GM19452 (cell line): Measurements from ENCODE around the gene DPY19L2.
A peak's percentile ranks its signal among the peaks of the same experiment; 100 is the strongest.
"Not testable (repeated sequence)": the region's sequence is repeated elsewhere in the genome, so short reads cannot be mapped to it uniquely, and the experiment has no call there.

Experiments
- ATAC-seq: cut with Tn5 transposase; IDR thresholded peaks from one replicate; pipeline ENCODE4 v1.9.1; 2021; ENCODE audit not compliant: unreplicated experiment

The DPY19L2 gene

GRCh38 chr12:63668028-63668799, at the start of gene DPY19L2:
Gene DPY19L2 (minus strand): TSS chr12:63668493. CDS start chr12:63668393, 100 bp downstream.
- peak; percentile 66 for ATAC-seq

- ATAC-seq: not testable (repeated sequence)
Observed at GRCh38 chr12:63716891-63717290, 48.6 kb upstream of the DPY19L2 start.

GRCh38 chr12:63715107-63715625, 46.9 kb upstream of the DPY19L2 start:
- ATAC-seq: not testable (repeated sequence)

DNA sequence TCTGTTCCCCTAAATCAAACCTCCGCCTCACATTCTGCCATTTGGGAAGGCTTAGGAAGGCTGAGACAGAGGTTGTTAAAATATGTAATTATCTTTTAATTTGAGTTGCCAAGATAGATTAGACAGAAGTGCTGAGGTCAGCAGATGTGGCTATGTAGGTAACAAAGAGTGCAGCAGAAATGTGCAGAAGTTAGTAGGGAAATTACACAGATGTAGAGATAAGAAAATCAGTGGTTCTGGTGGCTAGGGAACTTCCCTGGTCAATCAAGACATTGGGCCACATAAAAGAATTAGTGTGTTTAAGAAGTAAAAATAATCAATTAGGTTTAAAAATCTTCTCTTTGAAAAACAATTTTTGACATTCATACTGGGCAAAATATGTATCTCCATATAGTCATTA, 46.1 kb upstream of the DPY19L2 start:
- not testable (repeated sequence) for ATAC-seq

DNA sequence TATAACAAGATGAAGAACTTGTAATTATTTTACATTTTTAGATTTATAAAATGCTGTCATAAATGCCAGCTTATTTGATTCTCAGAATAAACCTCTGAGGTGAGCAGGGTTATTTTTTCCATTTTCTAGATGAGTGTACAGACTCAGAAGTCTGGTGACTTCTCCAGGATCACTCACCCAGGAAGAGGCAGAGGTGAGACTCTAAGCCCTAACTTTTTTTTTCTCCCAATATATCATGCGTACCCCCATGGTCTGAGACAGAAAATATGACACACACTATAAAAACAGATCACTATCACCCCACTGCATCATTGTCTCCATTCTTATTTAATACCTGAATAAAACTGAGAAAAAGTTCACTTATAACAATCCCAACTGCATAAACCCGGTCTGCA, 45.4 kb upstream of the DPY19L2 start:
- not testable (repeated sequence) for ATAC-seq

DNA sequence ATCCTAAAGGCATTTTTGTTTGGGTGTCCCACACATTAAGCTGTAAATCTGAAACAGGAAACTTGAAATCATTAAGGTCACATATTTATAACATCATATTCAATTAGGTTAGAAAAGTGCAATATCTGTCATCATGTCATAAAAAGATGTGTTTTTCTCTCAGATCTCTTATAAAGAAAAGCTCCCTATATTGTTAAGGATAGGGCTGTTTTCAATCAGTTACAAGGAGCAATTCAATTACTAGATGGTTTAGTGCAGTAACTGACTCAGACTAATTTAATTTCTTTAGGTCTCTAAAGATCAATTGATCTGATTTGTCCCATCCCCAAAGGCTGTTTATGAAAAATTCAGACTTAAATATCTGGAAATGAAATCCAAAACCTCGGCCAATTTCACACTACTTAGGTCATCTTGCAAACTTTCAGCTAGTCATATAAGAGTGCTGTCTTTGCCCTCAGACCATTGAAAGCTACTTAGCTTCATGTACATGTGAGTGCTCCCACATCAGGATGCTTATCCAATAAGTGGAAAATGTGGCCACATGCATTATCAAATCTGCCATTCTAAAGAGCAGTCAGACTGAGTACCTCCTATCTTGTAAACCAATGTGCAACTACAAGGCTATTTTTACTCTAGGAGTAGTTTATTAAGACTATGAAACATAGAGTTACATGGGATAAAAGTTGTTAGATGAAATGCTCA, 44.8 kb upstream of the DPY19L2 start:
- not testable (repeated sequence) for ATAC-seq

DNA sequence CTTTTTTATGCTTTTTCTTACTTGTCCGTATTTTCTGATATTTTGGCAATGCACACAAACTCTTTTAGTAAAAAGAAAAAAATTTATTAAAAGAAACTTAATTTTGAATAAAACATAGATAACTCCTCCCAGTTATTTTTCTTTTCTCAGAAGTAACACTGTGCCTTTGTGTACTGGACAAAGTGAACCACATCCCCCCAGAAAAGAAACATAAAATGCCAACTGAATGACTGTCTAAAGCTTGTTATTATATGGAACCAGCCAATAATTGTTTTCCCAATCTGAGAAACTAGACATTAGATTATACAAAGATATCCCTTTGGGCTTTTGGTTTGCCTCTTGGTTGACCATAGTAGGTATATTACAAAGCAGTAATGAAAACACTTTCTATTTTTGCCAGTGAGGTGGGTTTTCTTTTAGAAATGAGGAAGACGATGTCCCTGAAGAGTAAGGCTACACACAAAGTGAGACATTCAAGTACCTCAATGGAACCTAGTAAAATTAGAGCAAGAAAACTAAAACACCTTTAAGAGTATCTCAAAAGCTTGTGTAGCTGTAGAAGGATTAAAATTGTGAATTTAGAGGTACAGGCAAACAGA, 44.2 kb upstream of the DPY19L2 start:
- ATAC-seq: not testable (repeated sequence)

DNA sequence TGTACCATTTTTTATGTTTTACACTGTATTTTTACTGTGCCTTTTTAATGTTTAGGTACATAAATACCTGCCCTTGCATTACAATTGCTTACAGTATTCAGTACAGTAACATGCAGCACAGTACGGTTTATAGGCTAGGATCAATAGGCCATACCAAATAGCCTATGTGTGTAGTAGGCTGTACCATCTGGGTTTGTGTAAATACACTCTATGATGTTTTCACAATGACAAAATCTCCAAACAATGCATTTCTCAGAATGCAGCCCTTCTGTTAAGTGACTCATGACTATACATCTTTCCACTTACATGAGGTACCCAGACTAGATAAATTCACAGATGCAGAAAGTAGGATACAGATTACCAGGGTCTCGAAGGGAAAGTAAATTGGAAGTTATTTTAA, 43.0 kb upstream of the DPY19L2 start:
- not testable (repeated sequence) for ATAC-seq

DNA sequence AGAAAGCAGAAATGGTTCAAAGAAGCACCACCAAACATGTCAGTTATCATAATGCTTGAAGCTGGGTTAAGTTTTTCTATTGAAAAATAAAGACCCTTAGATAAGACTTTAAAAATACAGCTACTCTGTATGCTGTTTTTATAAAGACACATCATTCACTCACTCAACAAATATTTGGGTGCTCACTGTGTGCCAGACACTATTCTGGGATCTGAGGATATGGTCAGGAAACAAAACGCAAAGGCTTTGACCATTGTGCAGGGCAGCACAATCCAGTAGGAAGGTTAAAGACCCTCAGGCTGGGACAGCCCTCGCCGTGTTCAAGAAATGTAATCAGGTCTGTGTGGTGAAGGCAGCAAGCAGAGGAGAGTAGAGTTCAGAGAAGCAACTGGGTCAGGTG, 38.0 kb upstream of the DPY19L2 start:
- no peak for ATAC-seq

DNA sequence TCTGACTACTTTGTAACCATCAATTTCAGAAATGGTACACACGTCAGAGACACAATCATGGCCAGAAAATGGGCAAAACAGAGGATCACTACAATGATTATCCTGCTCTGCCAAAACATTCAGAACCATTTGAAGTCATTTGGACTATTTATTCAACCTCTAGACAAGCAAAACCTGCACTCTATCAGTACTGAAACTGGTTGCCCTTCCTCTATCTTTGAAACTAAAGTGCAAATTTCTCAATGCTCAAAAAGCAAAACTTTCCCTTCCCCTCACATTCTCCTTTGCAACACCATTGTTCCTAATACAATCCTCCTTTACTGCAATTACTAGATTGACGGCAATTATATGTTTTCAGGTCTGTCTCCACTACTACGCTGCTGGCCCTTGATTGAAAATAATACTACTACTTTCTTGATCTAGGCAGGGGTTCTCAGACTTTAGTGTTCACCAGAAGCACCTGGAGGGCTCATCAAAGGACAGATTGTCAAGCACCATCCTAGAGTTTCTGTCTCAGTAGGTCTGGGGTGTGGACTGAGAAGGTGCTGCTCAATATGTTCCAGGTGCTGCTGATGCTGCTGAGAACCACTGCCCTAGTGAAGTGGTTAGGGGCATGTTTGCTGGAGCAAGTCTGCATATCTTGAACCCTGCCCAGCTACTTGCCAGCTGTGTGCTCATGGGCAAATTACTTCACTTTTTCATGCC, 31.5 kb upstream of the DPY19L2 start:
- not testable (repeated sequence) for ATAC-seq

DNA sequence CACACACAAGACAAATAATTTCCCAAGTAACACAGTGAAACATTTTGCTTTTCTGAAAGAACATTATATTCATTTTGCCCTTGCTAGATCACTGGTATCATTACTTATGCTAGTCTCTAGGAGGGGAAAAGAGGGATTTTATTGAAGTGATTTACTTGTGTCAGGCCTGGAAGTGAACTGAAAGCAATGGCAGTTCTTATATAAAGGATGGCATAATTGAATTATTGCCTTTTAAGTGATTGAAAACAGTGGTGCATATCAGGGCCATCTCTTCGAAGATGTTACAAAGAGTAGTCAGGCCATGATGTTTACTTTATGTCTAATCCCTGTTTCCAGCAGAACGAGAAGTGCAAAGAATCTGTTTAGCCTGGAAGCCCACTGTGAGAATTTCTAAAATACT, 30.7 kb upstream of the DPY19L2 start:
- ATAC-seq: not testable (repeated sequence)

DNA sequence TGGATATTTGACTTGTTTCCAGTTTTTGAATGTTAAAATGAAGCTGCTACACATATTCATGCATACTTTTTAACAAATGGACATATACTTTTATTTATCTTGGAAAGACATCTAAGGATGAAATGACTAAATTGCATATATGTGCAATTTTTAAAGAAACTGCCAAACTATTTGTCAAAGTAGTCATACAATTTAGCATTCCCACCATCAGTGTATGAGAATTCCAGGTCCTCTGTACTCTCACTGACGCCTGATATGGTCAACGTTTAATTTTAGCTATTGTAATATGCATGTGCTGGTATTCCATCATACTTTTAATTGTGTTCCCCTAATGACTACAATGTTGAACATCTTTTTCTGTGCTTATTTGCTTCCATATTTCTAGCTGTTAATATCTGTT, 22.5 kb upstream of the DPY19L2 start:
- ATAC-seq: not testable (repeated sequence)

GRCh38 chr12:63689141-63689540, 20.8 kb upstream of the DPY19L2 start:
- not testable (repeated sequence) for ATAC-seq

- not testable (repeated sequence) for ATAC-seq
Observed at GRCh38 chr12:63686623-63687022, 18.3 kb upstream of the DPY19L2 start.

GRCh38 chr12:63685789-63686188, 17.5 kb upstream of the DPY19L2 start:
- ATAC-seq: not testable (repeated sequence)

GRCh38 chr12:63682617-63683016, 14.3 kb upstream of the DPY19L2 start:
- ATAC-seq: not testable (repeated sequence)

- not testable (repeated sequence) for ATAC-seq
Observed at GRCh38 chr12:63680758-63681157, 12.5 kb upstream of the DPY19L2 start.

GRCh38 chr12:63672550-63672949, 4.3 kb upstream of the DPY19L2 start:
- not testable (repeated sequence) for ATAC-seq

DNA sequence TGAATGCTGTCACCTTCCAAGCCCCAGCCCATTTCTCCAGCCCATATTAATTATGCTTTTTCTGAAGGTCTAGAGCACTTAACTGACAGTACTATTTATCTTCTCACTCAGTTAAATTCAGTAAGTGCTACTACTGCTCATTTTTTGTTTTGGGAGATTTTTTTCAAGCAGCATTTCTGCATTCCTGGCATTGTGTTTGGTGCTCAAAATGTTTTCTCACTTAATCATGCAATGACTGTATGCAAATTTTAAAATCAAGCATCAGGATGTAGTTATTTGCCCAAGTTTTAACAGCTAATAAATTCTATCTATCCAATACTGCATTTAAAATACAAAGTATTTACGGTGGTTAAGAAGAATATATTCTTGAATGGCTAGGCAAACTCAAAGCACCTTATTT, 1.6 kb upstream of the DPY19L2 start:
- not testable (repeated sequence) for ATAC-seq

DNA sequence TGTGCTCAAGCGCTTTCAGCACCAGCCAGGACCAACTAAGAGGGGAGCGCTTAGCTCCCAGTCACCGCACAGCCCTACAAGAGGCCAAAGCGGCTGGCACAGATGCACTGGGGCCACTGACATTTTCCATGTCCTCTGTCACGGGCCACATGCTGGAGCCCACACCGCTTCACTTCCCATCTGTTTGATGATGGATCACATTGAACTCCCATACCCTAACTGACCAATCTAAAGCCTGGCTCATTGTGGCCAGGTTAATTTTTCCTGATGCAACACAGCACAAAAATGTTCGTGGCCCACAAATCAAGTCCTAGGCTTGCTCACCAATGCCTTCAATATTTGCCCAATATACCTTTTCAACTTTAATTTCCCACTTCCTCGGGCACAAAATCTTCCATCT, 1.1 kb upstream of the DPY19L2 start:
- ATAC-seq: not testable (repeated sequence)
